DMS153 treated with DMSO at 0.1 percent for 48 hours (cell line): Measurements from ENCODE around the gene CRTC3.

Experiments
- DNase-seq: peaks from one replicate; lab custom pipeline; 2025; ENCODE audit not compliant: unreplicated experiment; lab: John Stamatoyannopoulos, UW

CRTC3 gene

GRCh38 chr15:90561344-90562244, 31.9 kb downstream of the CRTC3 start:
- no peak for DNase-seq

DNA sequence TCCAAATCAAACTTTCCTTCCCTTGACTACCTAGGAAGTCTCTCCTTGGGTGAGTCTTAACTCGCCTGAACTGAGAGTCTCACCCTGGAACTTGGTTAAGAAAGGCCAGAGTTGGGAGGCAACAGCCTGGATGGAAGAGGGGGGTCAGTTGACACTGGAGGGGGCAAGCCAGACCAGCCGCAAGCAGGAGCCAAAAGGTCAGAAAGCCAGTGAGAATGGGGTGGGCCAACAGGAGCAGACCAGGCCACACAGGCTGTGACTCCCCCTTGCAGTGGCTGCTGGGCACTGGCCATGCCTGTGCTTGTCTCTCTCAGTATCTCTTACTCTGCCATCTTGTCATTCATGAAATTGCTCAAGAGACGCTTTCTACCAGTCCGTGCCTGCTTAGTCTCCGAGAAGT, 32.9 kb downstream of the CRTC3 start:
- DNase-seq, result no peak

- DNase-seq, result no peak
These were observed 33.7 kb downstream of the CRTC3 start for GRCh38 chr15:90563463-90563862.

DNA sequence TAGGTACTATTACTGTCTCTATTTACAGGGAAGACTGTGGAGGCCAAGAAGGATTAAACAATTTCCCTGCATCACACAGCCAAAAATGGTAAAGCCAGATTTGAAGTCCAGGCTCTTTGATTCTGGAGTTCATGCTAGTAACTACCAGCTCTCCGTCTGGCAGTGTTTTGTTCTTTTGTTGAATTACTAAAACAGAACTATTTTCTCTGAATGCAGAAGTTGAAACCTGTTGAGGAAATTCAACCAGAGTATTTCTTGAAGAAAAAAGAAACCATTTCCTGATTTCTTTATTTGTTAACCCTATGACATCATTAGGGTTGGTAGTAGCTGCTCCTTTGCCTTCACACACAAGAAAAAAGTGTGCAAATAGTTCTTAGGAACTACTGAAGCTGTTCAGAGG, 34.3 kb downstream of the CRTC3 start:
- no peak for DNase-seq

- DNase-seq, result no peak
These were observed 34.9 kb downstream of the CRTC3 start for GRCh38 chr15:90564590-90564989.

- DNase-seq, result no peak
These were observed 36.1 kb downstream of the CRTC3 start for GRCh38 chr15:90565866-90566265.

- DNase-seq, result no peak
These were observed 40.9 kb downstream of the CRTC3 start for GRCh38 chr15:90570643-90571042.

DNA sequence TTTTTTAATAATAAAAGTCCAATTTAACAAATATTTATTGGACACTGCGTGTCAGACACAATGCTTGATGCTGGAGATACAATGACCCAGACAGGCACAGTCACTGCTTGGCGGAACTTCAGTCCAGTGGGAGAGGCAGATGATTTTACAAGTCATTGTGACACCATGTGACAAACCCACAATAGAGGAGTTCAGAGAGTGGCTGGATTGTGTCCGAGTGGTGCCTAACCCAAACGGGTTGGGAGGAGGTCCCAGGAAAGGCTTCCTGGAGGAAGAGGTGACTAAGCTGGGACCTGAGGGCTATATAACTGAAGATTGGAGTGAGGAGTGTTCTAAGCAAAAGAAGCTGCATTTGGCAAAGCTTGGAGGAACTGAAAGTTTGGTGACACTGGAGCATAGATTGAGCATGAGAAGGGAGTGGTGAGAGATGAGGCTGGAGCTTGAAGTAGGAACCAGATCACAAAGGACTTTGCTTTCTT, 41.4 kb downstream of the CRTC3 start:
- no peak for DNase-seq

DNA sequence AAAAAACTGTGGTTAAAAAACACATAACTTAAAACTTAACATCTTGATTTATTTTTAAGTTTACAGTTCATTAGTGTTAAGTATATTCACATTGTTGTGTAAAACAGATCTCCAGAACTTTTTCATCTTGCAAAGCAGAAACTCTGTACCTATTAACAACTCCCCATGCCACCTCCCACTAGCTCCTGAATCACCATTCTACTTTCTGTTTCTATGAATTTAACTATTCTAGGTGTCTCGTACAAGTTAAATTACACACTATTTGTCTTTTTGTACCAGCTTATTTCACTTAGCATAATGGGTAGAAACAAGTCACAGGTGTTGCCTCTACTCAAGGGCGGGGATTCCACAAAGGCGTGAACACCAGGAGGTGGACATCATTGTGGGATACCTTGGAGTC, 43.2 kb downstream of the CRTC3 start:
- no peak for DNase-seq

DNA sequence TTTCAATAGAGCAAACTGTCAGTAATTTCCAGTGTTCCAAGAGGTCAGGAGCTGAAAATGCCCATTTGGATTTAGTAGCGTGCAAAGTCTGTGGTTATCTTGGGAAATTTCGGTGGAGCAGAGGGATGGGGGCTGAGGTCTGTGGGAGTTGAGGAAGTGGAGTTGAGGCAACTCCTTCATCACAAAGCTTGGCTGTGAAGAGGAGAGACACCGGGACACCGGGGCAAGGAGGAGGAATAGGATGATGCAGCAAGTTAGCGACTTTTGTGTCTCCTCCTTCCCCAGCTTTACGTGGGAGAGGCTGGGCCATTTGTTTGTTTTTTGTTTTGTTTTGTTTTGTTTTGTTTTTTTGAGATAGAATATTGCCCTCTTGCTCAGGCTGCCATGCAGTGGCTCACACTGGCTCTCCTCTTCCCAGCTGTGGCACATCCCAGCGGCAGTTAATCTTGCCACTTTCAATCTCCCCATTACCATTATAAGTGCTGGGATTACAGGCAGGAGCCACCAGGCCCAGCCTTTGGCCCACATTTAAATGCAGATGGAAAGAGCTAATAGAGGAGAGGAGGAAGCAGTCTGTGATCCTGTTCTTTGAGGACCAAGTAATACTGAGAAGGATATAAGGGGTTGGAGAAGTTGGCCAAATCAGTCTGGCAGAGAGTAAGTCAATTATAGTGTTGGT, 47.1 kb downstream of the CRTC3 start:
- no peak for DNase-seq

GRCh38 chr15:90579213-90579612, 49.5 kb downstream of the CRTC3 start:
- no peak for DNase-seq

DNA sequence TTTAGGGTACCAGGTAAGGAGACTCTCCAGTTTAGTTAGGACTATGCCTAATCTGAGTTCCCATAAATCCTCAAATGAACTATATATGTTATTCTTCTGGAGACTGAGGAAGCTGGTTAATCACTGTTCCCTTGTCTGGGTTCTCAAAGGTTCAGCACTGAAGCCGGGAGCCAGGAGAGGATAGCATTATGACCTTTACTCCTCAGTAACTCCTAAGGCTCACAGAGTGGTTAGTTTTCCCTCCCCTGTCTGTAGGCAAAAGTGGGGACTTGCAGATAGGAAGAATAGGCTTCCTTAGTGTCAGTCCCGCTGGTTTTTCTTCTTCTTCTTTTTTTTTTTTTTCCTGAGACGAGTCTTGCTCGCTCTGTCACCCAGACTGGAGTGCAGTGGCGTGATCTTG, 50.4 kb downstream of the CRTC3 start:
- no peak for DNase-seq

GRCh38 chr15:90580541-90580940, 50.8 kb downstream of the CRTC3 start:
- DNase-seq, result no peak

GRCh38 chr15:90580946-90581345, 51.2 kb downstream of the CRTC3 start:
- DNase-seq, result no peak

DNA sequence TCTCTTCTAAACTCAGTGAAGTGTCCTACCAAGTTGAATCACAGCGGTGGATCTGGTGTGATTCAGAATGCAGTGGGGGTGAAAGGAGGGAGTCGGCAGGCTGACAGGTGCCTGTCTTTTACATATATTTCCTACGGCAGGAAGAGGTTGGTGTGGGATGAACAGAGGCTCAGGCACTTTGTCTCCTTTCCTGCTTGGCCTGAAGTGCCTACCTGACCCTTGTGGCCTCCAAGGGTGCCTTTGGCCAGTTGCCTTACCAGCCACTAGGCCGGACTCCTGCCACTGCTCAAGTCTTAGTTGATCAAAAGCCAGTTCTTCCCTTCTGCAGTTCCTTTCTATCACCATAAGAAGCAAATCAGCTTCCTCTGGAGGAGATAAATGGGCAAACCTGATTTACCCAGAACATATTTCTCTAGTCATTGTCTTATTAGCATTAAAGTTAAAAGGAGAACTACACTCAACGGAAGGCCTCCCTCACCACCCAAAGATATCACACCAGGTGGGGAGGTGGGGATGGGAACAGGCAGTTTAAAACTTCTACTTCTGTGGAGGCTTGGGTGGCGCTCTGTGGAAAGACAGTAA, 52.1 kb downstream of the CRTC3 start:
- no peak for DNase-seq

DNA sequence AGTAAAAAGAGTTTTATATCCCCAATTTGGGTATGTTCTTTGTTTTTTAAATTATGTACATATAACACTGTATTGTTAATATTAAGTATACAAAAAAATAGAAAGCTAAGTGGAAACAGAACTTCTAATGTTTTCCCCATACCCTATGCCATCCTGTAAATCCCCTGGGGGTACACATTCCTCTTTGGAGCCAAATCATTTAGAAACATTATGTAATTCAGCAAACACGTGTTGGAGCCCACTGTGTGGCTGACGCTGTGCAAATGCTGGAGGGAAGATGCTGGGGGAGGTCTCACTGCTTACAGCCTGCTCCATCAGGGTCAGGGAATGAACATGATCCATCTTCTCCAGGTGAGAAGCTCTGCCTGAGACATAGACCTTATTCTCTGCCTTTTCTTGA, 52.8 kb downstream of the CRTC3 start:
- no peak for DNase-seq

- DNase-seq, result no peak
These were observed 53.9 kb downstream of the CRTC3 start for GRCh38 chr15:90583471-90584252.

DNA sequence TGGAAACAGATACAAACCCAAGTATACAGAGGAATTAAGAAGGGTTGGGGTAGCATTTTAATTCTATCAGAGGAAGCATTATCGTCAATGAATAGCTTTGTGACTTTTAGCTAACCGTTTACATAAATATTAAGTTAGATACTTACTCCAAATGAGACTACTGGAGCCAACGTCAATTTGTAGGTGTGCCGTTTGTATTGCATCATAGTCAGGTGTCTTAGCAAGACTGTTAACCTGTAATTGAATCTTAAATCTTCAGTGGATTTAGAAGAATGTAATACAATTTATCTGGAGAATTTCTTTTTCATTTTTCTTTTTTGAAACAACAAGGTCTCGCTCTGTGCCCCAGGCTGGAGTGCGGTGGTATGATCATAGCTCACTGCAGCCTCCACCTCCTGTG, 55.1 kb downstream of the CRTC3 start:
- no peak for DNase-seq

GRCh38 chr15:90585863-90586262, 56.1 kb downstream of the CRTC3 start:
- DNase-seq, result no peak

DNA sequence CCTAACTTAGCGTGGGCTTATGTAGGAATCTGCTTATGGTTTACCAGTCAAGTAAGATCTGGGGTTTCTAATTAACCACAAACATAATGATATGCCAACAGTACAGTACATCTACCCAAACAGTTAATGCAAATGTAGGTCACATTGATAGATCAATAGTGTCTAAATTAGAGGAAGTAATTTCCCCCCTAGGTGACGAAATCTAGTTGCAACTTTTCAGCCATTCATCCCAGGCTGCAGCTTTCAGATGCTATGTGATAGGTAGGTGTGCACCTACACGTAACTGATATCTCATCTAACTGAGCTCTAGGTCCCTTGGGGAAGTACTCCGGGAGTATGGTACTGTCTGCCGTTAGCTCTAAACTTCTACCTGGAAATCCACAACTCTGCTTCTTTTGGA, 57.2 kb downstream of the CRTC3 start:
- no peak for DNase-seq

GRCh38 chr15:90588427-90588826, 58.7 kb downstream of the CRTC3 start:
- no peak for DNase-seq
